HG02870 (cell line): ENCODE data around the gene KIF25.

Experiments
- ATAC-seq: cut with Tn5 transposase; IDR thresholded peaks from one replicate; pipeline ENCODE4 v1.9.1; 2021; ENCODE audit warnings: mild to moderate bottlenecking, moderate library complexity; ENCODE audit not compliant: unreplicated experiment

Gene KIF25, protein sequence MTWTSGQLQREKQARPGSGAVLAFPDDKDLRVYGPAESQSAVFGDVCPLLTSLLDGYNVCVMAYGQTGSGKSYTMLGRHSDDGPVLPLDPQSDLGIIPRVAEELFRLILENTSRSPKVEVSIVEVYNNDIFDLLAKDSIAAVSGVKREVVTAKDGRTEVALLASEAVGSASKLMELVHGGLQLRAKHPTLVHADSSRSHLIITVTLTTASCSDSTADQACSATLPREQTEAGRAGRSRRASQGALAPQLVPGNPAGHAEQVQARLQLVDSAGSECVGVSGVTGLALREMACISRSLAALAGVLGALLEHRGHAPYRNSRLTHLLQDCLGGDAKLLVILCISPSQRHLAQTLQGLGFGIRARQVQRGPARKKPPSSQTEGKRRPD

DNA sequence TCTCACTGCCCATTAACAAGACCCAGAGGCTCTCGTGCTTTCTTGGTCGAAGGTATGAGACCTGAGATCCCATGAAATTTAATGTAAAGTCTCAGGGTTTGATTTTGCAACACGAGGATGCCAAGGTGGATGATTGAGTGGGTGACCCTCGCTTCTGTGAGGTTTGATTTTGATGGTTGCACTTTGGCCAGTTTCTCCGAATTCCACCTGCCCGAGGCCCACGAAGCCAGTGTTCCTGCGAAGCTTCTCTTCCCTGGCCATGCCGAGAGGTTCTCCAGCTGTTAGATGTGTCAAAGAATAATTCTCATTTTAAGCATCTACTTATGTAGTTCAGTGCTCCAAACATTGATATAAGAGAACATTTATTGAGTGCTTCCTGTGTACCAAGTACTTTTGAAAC, at the start of gene KIF25:
Gene KIF25 (plus strand): TSS at position 30 of the 400 bp plus-strand sequence. CDS start 31,915 bp downstream, outside the sequence.
- ATAC-seq: no peak

DNA sequence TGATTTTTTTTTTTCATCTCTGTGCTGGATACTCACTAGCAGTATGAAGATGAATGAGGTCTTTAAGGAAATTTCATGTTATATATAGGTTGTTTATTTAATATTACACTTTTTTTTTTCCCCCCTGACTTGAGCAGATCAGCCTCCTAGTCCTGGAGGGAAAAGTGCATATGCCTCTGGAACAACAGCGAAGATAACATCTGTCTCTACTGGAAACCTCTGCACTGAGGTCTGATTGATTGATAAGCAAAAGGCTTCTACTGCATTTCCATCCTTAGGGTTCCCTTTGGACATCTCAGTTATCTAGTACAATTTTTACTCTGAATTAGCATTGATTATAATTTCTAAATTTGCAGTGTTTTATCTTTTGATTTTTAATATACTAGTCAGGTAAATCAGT, 49.8 kb upstream of the KIF25 start:
- ATAC-seq: no peak

GRCh38 chr6:167948716-167949115, 48.8 kb upstream of the KIF25 start:
- no peak for ATAC-seq

GRCh38 chr6:167949121-167949684, 48.3 kb upstream of the KIF25 start:
- no peak for ATAC-seq

DNA sequence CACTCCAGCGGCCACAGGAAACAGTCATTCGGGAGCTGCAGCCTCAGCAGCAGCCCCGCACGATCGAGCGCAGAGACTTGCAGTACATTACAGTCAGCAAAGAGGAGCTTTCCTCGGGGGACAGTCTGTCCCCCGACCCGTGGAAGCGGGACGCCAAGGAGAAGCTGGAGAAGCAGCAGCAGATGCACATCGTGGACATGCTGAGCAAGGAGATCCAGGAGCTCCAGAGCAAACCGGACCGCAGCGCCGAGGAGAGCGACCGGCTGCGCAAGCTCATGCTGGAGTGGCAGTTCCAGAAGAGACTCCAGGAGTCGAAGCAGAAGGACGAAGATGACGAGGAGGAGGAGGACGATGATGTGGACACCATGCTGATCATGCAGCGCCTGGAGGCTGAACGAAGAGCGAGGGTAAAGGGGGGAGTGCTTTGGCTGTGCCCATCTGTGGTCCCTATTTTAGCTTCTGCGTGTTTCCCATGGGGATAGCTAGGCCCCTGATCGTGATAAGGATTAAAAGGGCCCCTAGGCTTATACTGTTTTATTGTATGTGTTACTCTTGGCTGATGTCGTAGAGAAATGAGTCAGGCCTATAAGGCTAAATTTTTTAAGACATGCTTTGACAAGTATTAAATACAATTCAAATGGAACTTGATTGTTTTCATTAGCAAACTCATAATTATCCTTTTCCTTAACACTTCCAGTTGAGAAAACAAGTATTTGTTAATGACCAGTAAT, 45.5 kb upstream of the KIF25 start:
- no peak for ATAC-seq

GRCh38 chr6:167952512-167952859, 45.0 kb upstream of the KIF25 start:
- ATAC-seq: no peak

GRCh38 chr6:167953551-167953950, 43.9 kb upstream of the KIF25 start:
- ATAC-seq: no peak

DNA sequence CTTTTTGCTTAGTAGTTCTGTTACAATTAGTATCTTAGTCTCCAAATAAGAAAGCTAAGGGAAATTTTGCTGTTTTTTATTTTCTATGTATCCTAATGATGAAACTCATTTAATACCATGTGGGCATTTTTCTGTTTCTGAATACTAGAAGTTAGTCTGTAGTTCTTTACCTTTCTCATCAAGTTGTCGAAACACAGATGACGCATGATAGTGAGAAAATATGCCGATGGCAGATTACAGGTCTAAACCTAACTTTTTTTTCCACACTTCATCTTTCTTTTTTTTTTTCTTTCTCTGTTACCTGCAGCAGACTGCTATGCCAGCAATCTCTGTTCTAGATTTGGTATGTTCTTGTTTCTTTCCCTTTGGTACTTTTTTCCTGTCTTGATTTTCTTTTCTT, 43.3 kb upstream of the KIF25 start:
- no peak for ATAC-seq

DNA sequence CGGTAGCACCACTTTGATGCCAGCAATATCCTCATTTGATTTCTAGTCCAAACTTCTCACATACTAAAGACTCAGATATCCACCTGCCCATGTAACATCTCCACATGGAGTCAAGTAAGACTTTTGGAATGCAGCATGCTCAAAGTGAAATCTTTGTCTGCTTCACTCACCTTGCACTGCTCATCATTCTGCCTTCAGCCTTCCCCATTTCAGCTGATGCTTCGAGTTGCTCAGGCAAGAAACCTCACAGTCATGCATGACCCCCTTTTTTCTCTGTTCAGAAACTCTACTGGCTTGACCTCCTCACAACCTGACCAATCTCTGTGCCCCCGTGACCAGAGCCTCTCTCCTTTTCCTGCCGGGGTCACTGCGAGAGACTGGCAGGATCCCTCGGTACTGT, 41.0 kb upstream of the KIF25 start:
- ATAC-seq: no peak

DNA sequence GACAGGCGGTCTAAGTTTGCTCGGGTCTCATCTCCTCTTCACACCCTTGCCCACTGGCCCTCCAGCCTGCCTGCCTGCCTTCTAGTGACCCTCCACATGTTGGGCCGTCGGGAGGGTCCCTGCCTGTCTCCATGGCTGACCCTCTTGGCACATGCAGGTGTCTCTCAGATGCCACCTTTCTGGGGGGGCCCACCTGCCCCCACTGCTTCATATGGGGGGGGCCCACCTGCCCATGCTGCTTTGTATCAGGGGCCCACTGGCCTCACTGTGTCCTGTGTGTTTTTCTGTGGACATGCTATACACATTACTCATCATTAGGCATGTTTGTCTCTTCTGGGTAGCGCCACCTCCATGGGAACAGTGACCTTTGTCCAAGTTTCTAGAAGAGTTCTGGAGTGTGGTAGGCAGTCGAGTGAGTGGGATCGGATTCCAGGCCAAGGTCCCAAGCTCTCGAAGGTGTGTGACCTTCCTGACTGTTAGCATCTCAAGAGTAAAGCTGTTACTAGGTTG, 40.4 kb upstream of the KIF25 start:
- no peak for ATAC-seq

- no peak for ATAC-seq
Measured at GRCh38 chr6:167957626-167958025, 39.8 kb upstream of the KIF25 start.

DNA sequence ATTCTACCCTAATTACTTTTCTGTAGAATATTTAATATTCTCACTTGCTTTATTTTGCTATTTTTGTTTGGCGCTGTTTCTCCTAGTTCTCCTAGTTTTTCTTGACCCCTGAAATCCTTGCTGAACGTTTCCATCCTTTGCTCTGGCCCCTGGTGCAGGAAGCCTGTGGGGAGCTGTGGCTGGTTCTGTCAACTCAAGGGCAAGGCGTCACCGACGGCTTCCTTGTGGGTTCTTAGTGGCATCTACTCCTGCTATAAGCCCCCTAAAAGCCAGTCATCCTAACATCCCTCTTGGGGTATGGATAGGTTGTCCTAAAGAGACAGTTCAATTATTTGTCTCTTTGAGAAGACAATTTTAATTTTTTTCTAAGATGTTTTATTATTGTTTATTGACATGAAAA, 36.9 kb upstream of the KIF25 start:
- no peak for ATAC-seq

DNA sequence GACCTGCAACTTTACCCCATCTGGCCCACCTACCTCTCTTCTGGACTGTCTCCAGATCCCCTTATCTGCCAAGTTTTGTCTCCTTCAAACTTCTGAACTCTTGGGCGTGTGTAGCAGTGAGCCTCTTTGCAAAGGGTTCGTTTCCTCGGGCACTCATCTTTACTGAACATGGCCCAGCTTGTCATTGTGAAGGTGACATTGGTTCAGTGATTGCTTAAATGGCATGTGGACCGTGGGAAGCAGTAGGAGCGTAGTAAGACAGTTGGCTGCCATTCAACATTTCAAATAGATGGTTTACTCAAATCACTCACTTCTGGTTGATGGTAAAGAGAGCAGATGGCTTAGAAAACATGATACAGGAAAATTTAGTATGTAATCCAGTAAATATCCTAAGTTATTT, 34.8 kb upstream of the KIF25 start:
- no peak for ATAC-seq

DNA sequence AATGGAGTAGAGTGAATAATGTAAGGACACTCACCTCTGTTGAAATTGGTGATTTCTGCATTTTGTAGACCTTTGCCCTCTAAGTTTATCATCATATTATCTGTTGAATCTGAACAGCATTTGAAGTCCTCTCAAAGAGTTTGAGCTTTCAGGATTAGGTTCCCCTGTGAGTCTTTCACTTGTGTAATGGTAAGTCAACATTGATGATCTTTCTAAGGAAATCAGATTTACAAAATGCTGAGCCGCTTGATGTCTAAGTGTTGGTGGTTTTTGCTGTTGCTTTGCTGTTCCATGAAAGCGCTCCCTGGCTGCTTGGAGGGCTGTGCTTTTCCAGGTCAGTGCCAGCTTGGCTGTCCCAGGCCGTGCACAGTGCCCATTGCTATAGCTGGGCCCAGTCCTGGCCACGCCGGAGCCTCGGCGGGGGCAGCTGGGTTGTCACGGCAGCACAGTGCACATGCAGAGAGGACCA, 33.8 kb upstream of the KIF25 start:
- no peak for ATAC-seq

DNA sequence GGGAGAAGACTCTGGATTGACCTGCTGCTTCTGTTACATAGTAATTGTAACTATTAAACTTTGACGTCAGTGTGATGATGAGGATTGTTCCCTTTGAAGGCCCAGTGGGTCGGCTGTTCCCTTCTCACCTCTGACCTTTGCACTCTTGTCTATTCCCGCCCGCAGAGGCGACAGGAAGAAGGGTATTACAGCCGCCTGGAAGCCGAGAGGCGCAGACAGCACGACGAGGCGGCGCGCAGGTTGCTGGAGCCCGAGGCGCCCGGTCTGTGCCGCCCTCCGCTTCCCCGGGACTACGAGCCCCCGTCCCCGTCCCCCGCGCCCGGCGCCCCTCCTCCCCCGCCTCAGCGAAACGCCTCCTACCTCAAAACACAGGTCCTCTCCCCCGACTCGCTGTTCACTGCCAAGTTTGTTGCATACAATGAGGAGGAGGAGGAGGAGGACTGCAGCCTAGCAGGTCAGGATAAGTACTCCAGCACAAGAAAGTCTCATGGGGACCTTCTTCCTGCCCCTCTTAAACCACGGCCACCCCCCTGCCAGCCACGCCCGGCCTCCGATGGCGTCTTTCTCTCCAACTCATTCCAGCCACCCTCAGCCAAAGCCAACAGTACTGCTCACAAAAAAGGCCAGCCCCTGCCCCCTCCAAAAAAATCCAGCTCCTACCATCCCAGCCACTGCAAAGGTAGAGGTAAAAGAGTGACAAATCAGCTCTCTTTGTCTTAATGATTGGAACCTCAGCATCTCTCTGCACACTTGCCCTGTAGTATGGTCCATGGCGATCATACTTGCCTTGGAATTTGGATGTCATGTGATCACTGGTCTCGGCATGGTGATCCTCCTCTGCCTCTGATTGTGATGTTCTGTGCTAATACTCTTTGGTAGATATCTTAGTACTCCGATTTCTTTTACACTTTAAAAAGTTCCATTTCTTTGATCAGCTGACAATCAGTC, 31.6 kb upstream of the KIF25 start:
- ATAC-seq: no peak

GRCh38 chr6:167966540-167966905, 30.9 kb upstream of the KIF25 start:
- no peak for ATAC-seq

DNA sequence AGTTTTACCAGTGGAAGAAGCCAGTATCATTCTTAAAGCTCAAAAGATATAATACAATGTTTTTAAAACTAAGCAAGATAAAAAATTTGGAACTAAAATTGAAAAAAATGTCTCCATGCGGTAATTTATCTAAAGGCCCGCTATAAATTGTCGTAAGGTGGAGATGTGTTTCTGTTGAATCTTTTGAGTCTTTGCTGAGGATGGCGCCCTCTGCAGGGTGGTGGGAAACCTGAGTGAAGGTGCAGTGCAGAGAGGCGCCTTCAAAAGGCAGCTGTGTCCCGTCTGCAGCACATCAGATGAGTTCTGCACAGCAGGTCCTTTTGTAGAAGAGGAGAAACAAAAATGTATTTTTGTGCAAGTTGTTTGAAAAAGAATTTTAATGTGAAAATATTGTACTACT, 29.4 kb upstream of the KIF25 start:
- no peak for ATAC-seq

DNA sequence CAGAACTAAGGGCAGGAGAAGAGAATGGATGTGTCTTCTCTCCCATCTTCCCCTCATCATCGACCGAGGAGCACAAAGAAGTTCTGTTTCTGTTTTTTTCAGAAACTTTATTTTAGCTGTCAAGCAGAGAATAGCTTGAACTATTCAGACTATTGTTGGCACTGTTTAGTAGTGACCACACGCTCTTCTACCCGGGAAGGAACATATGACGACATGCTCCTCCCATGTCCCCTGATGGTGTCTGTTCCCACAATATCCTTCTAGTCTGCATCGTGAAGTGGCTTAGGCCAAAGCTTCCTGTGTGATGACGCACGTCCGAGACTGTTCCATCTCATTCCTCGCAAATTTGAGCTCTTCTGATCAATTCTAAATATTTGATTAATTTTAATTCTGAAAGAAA, 27.2 kb upstream of the KIF25 start:
- no peak for ATAC-seq

GRCh38 chr6:167972193-167972592, 25.3 kb upstream of the KIF25 start:
- no peak for ATAC-seq

DNA sequence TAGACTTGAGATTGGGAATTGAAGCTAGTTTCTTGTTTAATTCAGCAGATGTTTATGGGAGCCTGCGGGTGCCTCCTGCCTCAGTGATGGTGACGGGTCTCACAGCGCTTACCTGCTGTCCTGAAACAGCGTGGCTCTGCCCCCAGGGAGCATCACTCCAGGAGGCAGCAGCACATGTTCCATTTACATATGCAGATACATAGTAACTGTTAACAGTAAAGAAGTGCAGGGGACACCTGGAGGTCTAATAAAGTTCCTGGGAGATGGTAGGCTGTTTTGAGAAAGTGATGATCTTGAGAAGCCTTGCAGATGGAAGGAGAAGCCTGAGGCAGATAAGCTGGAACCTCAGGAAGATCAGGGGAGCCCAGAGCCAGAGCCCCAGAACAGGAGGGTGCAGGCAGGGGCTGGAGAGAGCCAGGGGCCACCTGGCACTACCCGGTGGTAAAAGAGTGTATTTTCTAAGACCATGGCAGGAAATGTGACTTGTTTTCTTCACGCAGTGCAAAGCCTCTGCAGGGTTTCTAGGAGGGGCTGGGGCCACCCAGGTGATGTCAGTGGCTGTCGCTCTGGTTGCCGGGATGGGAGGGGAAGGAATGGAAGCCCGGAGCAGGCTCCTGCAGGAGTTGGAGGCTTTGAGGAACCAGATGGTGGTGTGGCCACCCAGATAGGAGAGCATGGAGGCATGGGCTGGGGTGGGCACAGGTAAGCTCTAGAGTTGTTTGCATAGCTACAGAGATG, 24.2 kb upstream of the KIF25 start:
- ATAC-seq: no peak
